ENCODE measurements around the gene UNC5C. TPM values are rescaled to one million over a fixed set of nuclear protein-coding genes. Genes with fewer than 3 reads are reported as not detected.
A peak's percentile ranks its signal among the peaks of the same experiment; 100 is the strongest.

UNC5C gene
- total RNA-seq, 1 experiment from 2014 or later, result not detected

GRCh38 chr4:95572304-95572991 is 23.7 kb upstream of the UNC5C start:
- BruUV-seq (replicated peaks), result no TSS peak

GRCh38 chr4:95571577-95571976 is 22.8 kb upstream of the UNC5C start:
- BruUV-seq (replicated peaks), result no TSS peak
- ChIA-PET POLR2A (interaction anchor here (0.9 kb wide), 1 partner anchor 61 kb away, joined by 3 read pairs; no protein-coding TSS in a partner anchor), CTCF (interaction anchor here (0.5 kb wide), 1 partner anchor 163 kb away, joined by 5 read pairs; no protein-coding TSS in a partner anchor)
- H3K27me3 Mint-ChIP-seq (ENCODE audit: insufficient read depth, unreplicated experiment), result no peaks in the 10 kb centered on the region
- no peak for TF ChIP-seq CTCF (IDR thresholded peaks at IDR 0.05; ENCODE audit: unreplicated experiment)
- no peaks in the 10 kb centered on the region for H3K36me3 Mint-ChIP-seq (ENCODE audit: insufficient read depth, unreplicated experiment)
- no peak for DNase-seq (ENCODE audit: unreplicated experiment)
- H3K4me1 Mint-ChIP-seq (ENCODE audit: insufficient read depth, unreplicated experiment), result no peaks in the 10 kb centered on the region
- H3K27ac Mint-ChIP-seq (ENCODE audit: low read depth, unreplicated experiment), result no peak overlapping the region
- intact Hi-C loops (cut with micrococcal nuclease), result no loop called here
- no peak overlapping the region for H3K4me3 Mint-ChIP-seq (ENCODE audit: unreplicated experiment)
- peaks cover 9% of the 10 kb centered on the region for H3K9me3 Mint-ChIP-seq (ENCODE audit: unreplicated experiment)

More at GRCh38 chr4:95572304-95572991, 23.7 kb upstream of the UNC5C start:
- no peaks in the 10 kb centered on the region for H3K4me1 Mint-ChIP-seq (ENCODE audit: insufficient read depth, unreplicated experiment)
- no peak for TF ChIP-seq CTCF (IDR thresholded peaks at IDR 0.05; ENCODE audit: unreplicated experiment)
- intact Hi-C loops (cut with micrococcal nuclease), result no loop called here
- peak; percentile 90 for DNase-seq (ENCODE audit: unreplicated experiment)
- CTCF ChIA-PET, result interaction anchor here (0.6 kb wide), 1 partner anchor 753 kb away, joined by 3 read pairs; no protein-coding TSS in a partner anchor
- no peak overlapping the region for H3K4me3 Mint-ChIP-seq (ENCODE audit: unreplicated experiment)
- H3K36me3 Mint-ChIP-seq (ENCODE audit: insufficient read depth, unreplicated experiment), result no peaks in the 10 kb centered on the region
- POLR2A ChIA-PET, result interaction anchor here (0.9 to 1.1 kb wide), 2 partner anchors 62 to 79 kb away, joined by 3 read pairs; no protein-coding TSS in a partner anchor
- H3K27ac Mint-ChIP-seq (ENCODE audit: low read depth, unreplicated experiment), result no peak overlapping the region
- H3K9me3 Mint-ChIP-seq (ENCODE audit: unreplicated experiment), result peaks cover 10% of the 10 kb centered on the region
- H3K27me3 Mint-ChIP-seq (ENCODE audit: insufficient read depth, unreplicated experiment), result no peaks in the 10 kb centered on the region

GRCh38 chr4:95563638-95564337 is 15.0 kb upstream of the UNC5C start:
- Mint-ChIP-seq H3K27ac (ENCODE audit: low read depth, unreplicated experiment) (no peak overlapping the region), H3K9me3 (ENCODE audit: unreplicated experiment) (no peaks in the 10 kb centered on the region), H3K27me3 (ENCODE audit: insufficient read depth, unreplicated experiment) (no peaks in the 10 kb centered on the region), H3K4me1 (ENCODE audit: insufficient read depth, unreplicated experiment) (no peaks in the 10 kb centered on the region), H3K36me3 (ENCODE audit: insufficient read depth, unreplicated experiment) (no peaks in the 10 kb centered on the region), H3K4me3 (ENCODE audit: unreplicated experiment) (no peak overlapping the region)
- ChIA-PET CTCF (no interaction called here), POLR2A (interaction anchor here (0.6 kb wide), 1 partner anchor 841 kb away, joined by 5 read pairs; no protein-coding TSS in a partner anchor)
- BruUV-seq (replicated peaks), result no TSS peak
- TF ChIP-seq CTCF (IDR thresholded peaks at IDR 0.05; ENCODE audit: unreplicated experiment), result no peak
- intact Hi-C loops (cut with micrococcal nuclease), result no loop called here
- no peak for DNase-seq (ENCODE audit: unreplicated experiment)

- Mint-ChIP-seq H3K4me1 (ENCODE audit: insufficient read depth, unreplicated experiment) (no peaks in the 10 kb centered on the region), H3K27ac (ENCODE audit: low read depth, unreplicated experiment) (no peak overlapping the region), H3K36me3 (ENCODE audit: insufficient read depth, unreplicated experiment) (no peaks in the 10 kb centered on the region), H3K9me3 (ENCODE audit: unreplicated experiment) (no peaks in the 10 kb centered on the region), H3K27me3 (ENCODE audit: insufficient read depth, unreplicated experiment) (no peaks in the 10 kb centered on the region), H3K4me3 (ENCODE audit: unreplicated experiment) (no peak overlapping the region)
- ChIA-PET POLR2A (no interaction called here), CTCF (no interaction called here)
- no TSS peak for BruUV-seq (replicated peaks)
- TF ChIP-seq CTCF (IDR thresholded peaks at IDR 0.05; ENCODE audit: unreplicated experiment), result no peak
- intact Hi-C loops (cut with micrococcal nuclease), result no loop called here
- DNase-seq (ENCODE audit: unreplicated experiment), result no peak
These were observed 12.0 kb upstream of the UNC5C start for GRCh38 chr4:95560774-95561173.
